ENCODE results near the gene HTR1A. TPM values are rescaled to one million over a fixed set of nuclear protein-coding genes. Genes with fewer than 3 reads are reported as not detected.

The HTR1A gene
- total RNA-seq, 1 donor from 2014 or later: not detected

Other genes starting within 250 kb of the HTR1A start
- not detected in 2 replicates for gene RNF180, start 203.4 kb upstream of the HTR1A start, total RNA-seq